ENCODE data around the gene CARHSP1.

DNA sequence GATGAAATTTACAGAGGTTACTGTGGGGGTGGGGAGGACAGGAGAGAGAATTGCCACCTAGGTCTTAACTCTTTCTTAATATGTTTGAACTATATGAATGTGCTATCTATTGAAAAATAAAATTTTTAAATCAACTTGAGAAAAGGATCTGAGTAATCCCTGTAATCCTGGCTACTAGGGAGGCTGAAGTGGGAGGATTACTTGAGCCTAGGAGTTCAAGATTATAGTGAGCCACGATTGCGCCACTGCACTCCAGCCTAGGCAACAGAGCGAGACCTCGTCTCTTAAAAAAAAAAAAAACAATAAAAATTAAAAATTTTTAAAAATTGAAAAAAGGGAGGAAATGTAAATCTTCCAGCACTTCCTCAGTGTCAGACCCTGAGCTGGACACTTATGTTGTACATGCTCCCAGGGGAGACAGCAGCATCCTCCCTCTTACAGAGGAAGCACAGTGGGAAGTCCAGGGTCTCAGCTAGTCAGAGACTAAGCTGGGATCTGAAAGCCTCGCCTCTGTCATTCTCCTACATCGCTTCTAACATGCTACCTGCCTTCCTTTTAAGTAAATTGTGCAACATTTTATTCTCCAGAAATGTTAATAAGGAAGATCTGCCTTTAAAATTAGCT lies 49.3 kb downstream of the CARHSP1 start:
- TF ChIP-seq, protein P1, sequence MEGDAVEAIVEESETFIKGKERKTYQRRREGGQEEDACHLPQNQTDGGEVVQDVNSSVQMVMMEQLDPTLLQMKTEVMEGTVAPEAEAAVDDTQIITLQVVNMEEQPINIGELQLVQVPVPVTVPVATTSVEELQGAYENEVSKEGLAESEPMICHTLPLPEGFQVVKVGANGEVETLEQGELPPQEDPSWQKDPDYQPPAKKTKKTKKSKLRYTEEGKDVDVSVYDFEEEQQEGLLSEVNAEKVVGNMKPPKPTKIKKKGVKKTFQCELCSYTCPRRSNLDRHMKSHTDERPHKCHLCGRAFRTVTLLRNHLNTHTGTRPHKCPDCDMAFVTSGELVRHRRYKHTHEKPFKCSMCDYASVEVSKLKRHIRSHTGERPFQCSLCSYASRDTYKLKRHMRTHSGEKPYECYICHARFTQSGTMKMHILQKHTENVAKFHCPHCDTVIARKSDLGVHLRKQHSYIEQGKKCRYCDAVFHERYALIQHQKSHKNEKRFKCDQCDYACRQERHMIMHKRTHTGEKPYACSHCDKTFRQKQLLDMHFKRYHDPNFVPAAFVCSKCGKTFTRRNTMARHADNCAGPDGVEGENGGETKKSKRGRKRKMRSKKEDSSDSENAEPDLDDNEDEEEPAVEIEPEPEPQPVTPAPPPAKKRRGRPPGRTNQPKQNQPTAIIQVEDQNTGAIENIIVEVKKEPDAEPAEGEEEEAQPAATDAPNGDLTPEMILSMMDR (IDR thresholded peaks at IDR 0.05; ENCODE audit: poor library complexity): no peak
- TF ChIP-seq EZH2 (IDR thresholded peaks at IDR 0.05; ENCODE audit: borderline replicate concordance): no peak
